H1 (cell line): Measurements from ENCODE around the gene CTNNBL1. TPM values are rescaled to one million over a fixed set of nuclear protein-coding genes. Genes with fewer than 3 reads are reported as not detected.
A peak's percentile ranks its signal among the peaks of the same experiment; 100 is the strongest.

Experiments
- CTCF ChIA-PET: fragments of 300-600 bp; sonication (Branson Sonifier 250); formaldehyde crosslinking; loops from one replicate; lab custom pipeline; 2021; ENCODE audit not compliant: partially characterized antibody; lab: Charles Lee
- POLR2A ChIA-PET: fragments of 300-600 bp; sonication (Branson Sonifier 250); formaldehyde crosslinking; loops from one replicate; lab custom pipeline; 2021; ENCODE audit warnings: inconsistent platforms; ENCODE audit not compliant: partially characterized antibody; lab: Charles Lee
- DNase-seq, 2 experiments: peaks; one replicate each; pipeline versions ENCODE4 v3.0.0 to v3.0.0-alpha.2; 2010 to 2022; ENCODE audit warnings: low spot score in 2 of 2, low read depth in 1 of 2, mixed read lengths in 1 of 2
- FAIRE-seq: peaks from 2 replicates; lab custom pipeline; 2011; peaks lifted over from hg19 to GRCh38; lab: Jason Lieb, UNC
- H2AFZ ChIP-seq: 2 replicates; pipeline ENCODE4 v1.8.1; 2012; ENCODE audit warnings: low read length, inconsistent platforms
- H2AK5ac ChIP-seq: 2 replicates; pipeline ENCODE4 v1.6.1; 2013; ENCODE audit warnings: low read depth, low read length
- H2BK120ac ChIP-seq: replicated peaks from 2 replicates; pipeline ENCODE3; 2013; ENCODE audit warnings: low read depth, low read length, inconsistent platforms
- H2BK12ac ChIP-seq: 2 replicates; pipeline ENCODE4 v1.6.1; 2013; ENCODE audit warnings: low read depth, low read length
- H2BK15ac ChIP-seq: 2 replicates; pipeline ENCODE4 v1.6.1; 2013; ENCODE audit warnings: low read length
- H2BK20ac ChIP-seq: 2 replicates; pipeline ENCODE4 v1.6.1; 2013; ENCODE audit warnings: low read length
- H2BK5ac ChIP-seq: 2 replicates; pipeline ENCODE4 v1.6.1; 2013; ENCODE audit warnings: low read depth, low read length
- H3K14ac ChIP-seq: 2 replicates; pipeline ENCODE4 v1.6.1; 2013; ENCODE audit warnings: inconsistent platforms; ENCODE audit not compliant: insufficient read length
- H3K18ac ChIP-seq: 2 replicates; pipeline ENCODE4 v1.6.1; 2013; ENCODE audit warnings: low read length; ENCODE audit errors: extremely low read depth
- H3K23ac ChIP-seq: 2 replicates; pipeline ENCODE4 v1.6.1; 2013; ENCODE audit warnings: inconsistent platforms; ENCODE audit not compliant: insufficient read length
- H3K23me2 ChIP-seq: 2 replicates; pipeline ENCODE4 v1.6.1; 2013; ENCODE audit warnings: low read depth, low read length
- H3K27ac ChIP-seq: 2 replicates; pipeline ENCODE4 v1.6.1; 2011; ENCODE audit warnings: low read depth, low read length, inconsistent platforms
- H3K27me3 ChIP-seq, 4 experiments: replicated peaks in 1 of 4; 1 replicate in 1 of 4; 2 replicates in 3 of 4; pipeline versions ENCODE4 v1.6.1 to v1.8.1; 2011 to 2013; ENCODE audit warnings: low read length in 3 of 4, mild to moderate bottlenecking in 3 of 4, inconsistent platforms in 2 of 4, mixed read lengths in 2 of 4, moderate library complexity in 1 of 4; ENCODE audit not compliant: control insufficient read depth in 3 of 4, insufficient read depth in 3 of 4; ENCODE audit errors: extremely low read depth in 1 of 4
- H3K36me3 ChIP-seq, 4 experiments: 2 replicates each; pipeline versions ENCODE4 v1.6.1 to v1.8.1; 2011 to 2013; ENCODE audit warnings: mild to moderate bottlenecking in 4 of 4, low read length in 3 of 4, moderate library complexity in 2 of 4, control low read depth in 1 of 4, inconsistent platforms in 1 of 4; ENCODE audit not compliant: insufficient read depth in 4 of 4, control insufficient read depth in 2 of 4
- H3K4ac ChIP-seq: replicated peaks from 2 replicates; pipeline ENCODE3; 2013; ENCODE audit warnings: low read length, low read depth, mixed read lengths, inconsistent platforms; ENCODE audit not compliant: insufficient read length
- H3K4me1 ChIP-seq, 4 experiments: replicated peaks in 1 of 4; 1 replicate in 1 of 4; 2 replicates in 3 of 4; pipeline versions ENCODE4 v1.6.1 to v1.8.1; 2011 to 2013; ENCODE audit warnings: low read length in 3 of 4, inconsistent platforms in 2 of 4, mixed read lengths in 1 of 4; ENCODE audit not compliant: insufficient read depth in 4 of 4, control insufficient read depth in 3 of 4
- H3K4me2 ChIP-seq, 2 experiments: 2 replicates each; pipeline versions ENCODE4 v1.6.1 to v1.8.1; 2011 to 2013; ENCODE audit warnings: low read depth in 2 of 2, low read length in 2 of 2, control low read depth in 1 of 2, inconsistent platforms in 1 of 2, mild to moderate bottlenecking in 1 of 2; ENCODE audit not compliant: insufficient read depth in 1 of 2
- H3K4me3 ChIP-seq, 4 experiments: fragments of 200-600, 300-600 bp in 1 of 4; sonication (generic), shearing (Covaris generic), sonication (Bioruptor Twin) in 1 of 4; 2 replicates each; pipeline versions ENCODE4 v1.5.1 to v1.8.1; 2011 to 2016; ENCODE audit warnings: low read length in 4 of 4, low read depth in 3 of 4, control low read depth in 2 of 4, inconsistent platforms in 2 of 4, mild to moderate bottlenecking in 2 of 4, mixed read lengths in 1 of 4, moderate library complexity in 1 of 4; ENCODE audit not compliant: insufficient read depth in 2 of 4; ENCODE audit errors: extremely low read depth in 1 of 4
- H3K56ac ChIP-seq: replicated peaks from 2 replicates; pipeline ENCODE3; 2013; ENCODE audit warnings: low read depth, mild to moderate bottlenecking, mixed read lengths, low read length, inconsistent platforms; ENCODE audit not compliant: insufficient read length
- H3K79me1 ChIP-seq: 2 replicates; pipeline ENCODE4 v1.6.1; 2013; ENCODE audit warnings: low read depth, low read length, control low read depth
- H3K79me2 ChIP-seq, 2 experiments: 2 replicates each; pipeline versions ENCODE4 v1.6.1 to v1.8.1; 2012 to 2013; ENCODE audit warnings: low read length in 2 of 2, mild to moderate bottlenecking in 2 of 2, inconsistent platforms in 1 of 2; ENCODE audit not compliant: insufficient read depth in 2 of 2, control insufficient read depth in 1 of 2
- H3K9ac ChIP-seq, 4 experiments: replicated peaks in 1 of 4; 1 replicate in 1 of 4; 2 replicates in 3 of 4; pipeline versions ENCODE4 v1.6.1 to v1.8.1; 2011 to 2013; ENCODE audit warnings: low read depth in 3 of 4, low read length in 3 of 4, control low read depth in 2 of 4, mild to moderate bottlenecking in 2 of 4, moderate library complexity in 2 of 4, inconsistent platforms in 1 of 4; ENCODE audit errors: extremely low read depth in 1 of 4
- H3K9me3 ChIP-seq, 2 experiments: 2 replicates each; pipeline versions ENCODE4 v1.6.1 to v1.8.1; 2012 to 2013; ENCODE audit warnings: mild to moderate bottlenecking in 2 of 2, moderate library complexity in 2 of 2, control low read depth in 1 of 2, inconsistent platforms in 1 of 2, low read depth in 1 of 2, low read length in 1 of 2, mixed read lengths in 1 of 2; ENCODE audit not compliant: insufficient read depth in 2 of 2
- H4K20me1 ChIP-seq, 2 experiments: replicated peaks in 1 of 2; 2 replicates each; pipeline versions ENCODE3 to v1.8.1; 2011 to 2013; ENCODE audit warnings: inconsistent platforms in 2 of 2, low read length in 2 of 2, mild to moderate bottlenecking in 1 of 2; ENCODE audit not compliant: insufficient read depth in 2 of 2, control insufficient read depth in 1 of 2
- H4K5ac ChIP-seq: 2 replicates; pipeline ENCODE4 v1.6.1; 2013; ENCODE audit warnings: low read length, low read depth, mixed read lengths, inconsistent platforms; ENCODE audit not compliant: insufficient read length
- H4K8ac ChIP-seq: 2 replicates; pipeline ENCODE4 v1.8.0; 2013; ENCODE audit warnings: mild to moderate bottlenecking, moderate library complexity, low read length, inconsistent platforms; ENCODE audit not compliant: insufficient read depth; ENCODE audit errors: extremely low read depth
- H4K91ac ChIP-seq: replicated peaks from 2 replicates; pipeline ENCODE3; 2013; ENCODE audit warnings: low read length, mixed read lengths, inconsistent platforms; ENCODE audit not compliant: insufficient read length
- ASH2L ChIP-seq: fragments of 200-600, 300-600 bp; sonication (generic); IDR thresholded peaks from one replicate; pipeline ENCODE4 v1.7.1; 2017; ENCODE audit warnings: low read length
- CTCF ChIP-seq, 3 experiments: IDR thresholded peaks; 1 replicate in 2 of 3; 2 replicates in 1 of 3; pipeline versions ENCODE4 v1.5.1 to v1.6.1; 2011; ENCODE audit warnings: low read length in 3 of 3, mild to moderate bottlenecking in 3 of 3, inconsistent platforms in 2 of 3, low read depth in 1 of 3, moderate library complexity in 1 of 3; ENCODE audit not compliant: insufficient read depth in 1 of 3; ENCODE audit errors: control extremely low read depth in 1 of 3
- GTF2F1 ChIP-seq: IDR thresholded peaks from 2 replicates; pipeline ENCODE4 v1.6.1; 2012; ENCODE audit warnings: low read depth, low read length, improper control_type of control experiment, borderline replicate concordance
- HDAC2 ChIP-seq, 2 experiments: fragments of 300-600 bp in 1 of 2; sonication (generic) in 1 of 2; IDR thresholded peaks; 2 replicates each; pipeline ENCODE4 v1.6.1; 2011 to 2012; ENCODE audit warnings: low read depth in 2 of 2, low read length in 2 of 2, mild to moderate bottlenecking in 2 of 2, moderate library complexity in 2 of 2, borderline replicate concordance in 1 of 2, inconsistent platforms in 1 of 2
- KDM4A ChIP-seq: IDR thresholded peaks from one replicate; pipeline ENCODE4 v1.7.1; 2012; ENCODE audit warnings: low read depth, mild to moderate bottlenecking, moderate library complexity, low read length, inconsistent platforms; ENCODE audit not compliant: severe bottlenecking
- RAD21 ChIP-seq, 2 experiments: IDR thresholded peaks in 1 of 2; conservative IDR thresholded peaks in 1 of 2; 2 replicates each; pipeline ENCODE4 v1.6.1; 2011; ENCODE audit warnings: low read depth in 2 of 2, low read length in 2 of 2, improper control_type of control experiment in 1 of 2, inconsistent platforms in 1 of 2, mild to moderate bottlenecking in 1 of 2, moderate library complexity in 1 of 2
- SP4 ChIP-seq: IDR thresholded peaks from 2 replicates; pipeline ENCODE4 v1.6.1; 2012; ENCODE audit warnings: low read length, inconsistent platforms
- ZNF274 ChIP-seq: IDR thresholded peaks from 2 replicates; pipeline ENCODE4 v1.7.0; 2012; ENCODE audit warnings: low read length, borderline replicate concordance; ENCODE audit errors: extremely low read depth
- WGBS, 2 experiments: shearing (Covaris generic) in 1 of 2; methylation state at CpG; one replicate each; pipeline versions ENCODE4 v1.1.6 to v1.1.7; 2013 to 2015; ENCODE audit warnings: low lambda C conversion rate in 2 of 2, mixed read lengths in 2 of 2, inconsistent platforms in 1 of 2, low coverage in 1 of 2, missing lambda C conversion rate in 1 of 2; ENCODE audit not compliant: insufficient replicate concordance in 2 of 2, insufficient coverage in 1 of 2, insufficient read length in 1 of 2; ENCODE audit errors: extremely low coverage in 1 of 2, missing lambda C conversion rate in 1 of 2; 5-methylcytosine and 5-hydroxymethylcytosine counted together
- polyA plus RNA-seq, 7 experiments: library from polyadenylated mRNA; depleted of rRNA in 3 of 7; stranded (reverse) in 5 of 7; unstranded in 2 of 7; fragments of >200 nt in 5 of 7; fragments of 200-250 nt in 2 of 7; gene quantifications; 1 replicate in 5 of 7; 2 replicates in 1 of 7; 4 replicates in 1 of 7; pipeline versions ENCODE4 v1.2.1 to v1.2.3, GENCODE V29; 2011 to 2013; ENCODE audit warnings: missing spikeins in 2 of 7, mixed read lengths in 2 of 7
- total RNA-seq: library from RNA; stranded (reverse); fragmentation: NEBNext Ultra II Directional; extraction: Animal tissue kit (Norgen Biotek cat#: 25700); gene quantifications from 2 replicates; pipeline ENCODE4 v1.2.1, GENCODE V29; 2021

The CTNNBL1 gene
- total and polyA plus RNA-seq, 2 of the 8 experiments (the other 6 are each of a cell fraction or from before 2014, with no cell fraction given) = 19.6 to 81.6 TPM

- 37% methylated on average over 50 of the region's 67 CpGs; no CpG with 5 or more reads in 1 of the 2 experiments for WGBS, 2 experiments
- TF ChIP-seq GTF2F1 = no peak
- TF ChIP-seq ASH2L = peak; percentile 59
- no peak for TF ChIP-seq SP4
- TF ChIP-seq HDAC2 (IDR thresholded peaks at IDR 0.05; ENCODE audit: borderline replicate concordance in 1 of 2, low read depth in 2 of 2, low read length in 2 of 2) = 0 out of 4 replicates have a peak, but pooled peaks of 1 of the 2 experiments have one; percentile 59
- no peak for TF ChIP-seq ZNF274
- TF ChIP-seq CTCF (IDR thresholded peaks at IDR 0.05; ENCODE audit: control extremely low read depth in 1 of 3, insufficient read depth in 1 of 3, low read depth in 1 of 3, low read length in 3 of 3) = peak; percentile 42 to 68 (median 50)
- peak in 1 of 2 experiments; percentile 22; a peak in 1 of 4 replicates for TF ChIP-seq RAD21 (IDR thresholded peaks at IDR 0.05 in 1 of 2, conservative IDR thresholded peaks at IDR 0.05 in 1 of 2; ENCODE audit: low read depth in 2 of 2, low read length in 2 of 2)
- peak; percentile 49 for TF ChIP-seq KDM4A
- peak in 1 of 2 experiments; percentile 74 for DNase-seq
Measured at GRCh38 chr20:37903317-37904007, 209.6 kb downstream of the CTNNBL1 start.

More at GRCh38 chr20:37903317-37904007, 209.6 kb downstream of the CTNNBL1 start:
- Histone ChIP-seq H3K4me2 (peak overlapping the region; percentile 9 to 68; a peak in 3 of 4 replicates), H3K4me3 (peak overlapping the region; percentile 43 to 69 (median 48)), H4K20me1 (peaks cover 2 to 3% of the 10 kb centered on the region in 2 experiments), H2BK20ac (no peak overlapping the region), H2BK5ac (no peak overlapping the region; the same call in 1 of the 2 replicates), H2AK5ac (peak overlapping the region; percentile 82; the same call in 1 of the 2 replicates), H3K79me2 (no peaks in the 10 kb centered on the region), H3K23ac (no peak overlapping the region), H3K9me3 (no peaks in the 10 kb centered on the region), H4K5ac (no peak overlapping the region), H3K18ac (no peak overlapping the region), H3K23me2 (peaks cover 4% of the 10 kb centered on the region; the same call in 1 of the 2 replicates), H2AFZ (0 out of 2 replicates have a peak overlapping the region, but pooled peaks have one; percentile 25), H3K27ac (no peak overlapping the region), H3K4ac (no peak overlapping the region), H2BK120ac (no peak overlapping the region), H3K14ac (no peak overlapping the region), H2BK12ac (peak overlapping the region; percentile 71), H3K4me1 (peaks cover 8 to 22% (median 20%) of the 10 kb centered on the region in 4 experiments), H3K27me3 (no peaks in the 10 kb centered on the region; a peak in 2 of 7 replicates), H4K8ac (peak overlapping the region; percentile 20; the same call in 1 of the 2 replicates), H4K91ac (peak overlapping the region; percentile 31), H3K56ac (no peak overlapping the region), H3K79me1 (no peaks in the 10 kb centered on the region), H3K9ac (no peak overlapping the region), H2BK15ac (no peak overlapping the region), H3K36me3 (no peaks in the 10 kb centered on the region)
- ChIA-PET POLR2A (interaction anchor here (1.0 to 1.4 kb wide), 2 partner anchors 10 to 12 kb away, joined by 3 to 5 read pairs; no protein-coding TSS in a partner anchor), CTCF (interaction anchor here (0.6 to 2.7 kb wide), 13 partner anchors 8 to 339 kb away, joined by 3 to 32 read pairs (median 5); no protein-coding TSS in a partner anchor)
- no peak for FAIRE-seq
